WTC11 (cell line): ENCODE measurements around the gene SESTD1. TPM values are rescaled to one million over a fixed set of nuclear protein-coding genes. Genes with fewer than 3 reads are reported as not detected.
A peak's percentile ranks its signal among the peaks of the same experiment; 100 is the strongest.

Source experiments
- ATAC-seq: fragments of 200-7000 bp; cut with Tn5 transposase; 2 replicates; pipeline ENCODE4 v1.10.0; 2021; ENCODE audit warnings: mild to moderate bottlenecking, moderate library complexity
- CTCF ChIA-PET: fragments of 300-600 bp; sonication (Branson Sonifier 250); formaldehyde crosslinking; loops from one replicate; lab custom pipeline; 2021; ENCODE audit warnings: antibody characterized with exemption; lab: Charles Lee
- POLR2A ChIA-PET: fragments of 350-600 bp; sonication (Branson Sonifier 250); formaldehyde crosslinking; loops from one replicate; lab custom pipeline; 2021; ENCODE audit warnings: antibody characterized with exemption; lab: Charles Lee
- DNase-seq: peaks from one replicate; pipeline ENCODE4 v3.0.0; 2021; ENCODE audit warnings: low spot score
- H3K27ac Mint-ChIP-seq: 2 replicates; pipeline ENCODE4 v1.8.0; 2021; ENCODE audit warnings: mixed read lengths
- H3K27me3 Mint-ChIP-seq: 2 replicates; pipeline ENCODE4 v1.8.0; 2021; ENCODE audit warnings: low read depth, mild to moderate bottlenecking, moderate library complexity, mixed read lengths
- H3K36me3 Mint-ChIP-seq: 2 replicates; pipeline ENCODE4 v1.8.0; 2021; ENCODE audit warnings: mixed read lengths
- H3K4me1 Mint-ChIP-seq: 2 replicates; pipeline ENCODE4 v1.8.0; 2022; ENCODE audit warnings: mixed read lengths
- H3K4me3 Mint-ChIP-seq: 2 replicates; pipeline ENCODE4 v1.8.0; 2021; ENCODE audit warnings: mild to moderate bottlenecking, moderate library complexity, mixed read lengths
- H3K9me3 Mint-ChIP-seq: 2 replicates; pipeline ENCODE4 v1.8.0; 2021; ENCODE audit warnings: mixed read lengths
- CBFB ChIP-seq: sonication (generic); formaldehyde crosslinking; IDR thresholded peaks from 2 replicates; pipeline ENCODE4 v1.8.1; 2022; ENCODE audit warnings: mild to moderate bottlenecking, low read depth, missing genetic modification reagents
- FOXJ3 ChIP-seq: sonication (generic); formaldehyde crosslinking; IDR thresholded peaks from 2 replicates; pipeline ENCODE4 v1.9.0; 2021; ENCODE audit warnings: missing genetic modification reagents, mild to moderate bottlenecking, borderline replicate concordance
- FOXP1 ChIP-seq: sonication (generic); formaldehyde crosslinking; IDR thresholded peaks from 2 replicates; pipeline ENCODE4 v1.8.0; 2022; ENCODE audit warnings: missing genetic modification reagents, mild to moderate bottlenecking, moderate library complexity, borderline replicate concordance
- GRHL2 ChIP-seq: fragments of 250-450 bp; sonication (Bioruptor Pico); IDR thresholded peaks from 2 replicates; pipeline ENCODE4 v1.8.0; 2022; ENCODE audit warnings: mild to moderate bottlenecking, moderate library complexity; ENCODE audit not compliant: insufficient replicate concordance, severe bottlenecking
- GTF2I ChIP-seq: fragments of 250-450 bp; sonication (Bioruptor Pico); conservative IDR thresholded peaks from 2 replicates; pipeline ENCODE4 v1.4.0; 2021; ENCODE audit warnings: mild to moderate bottlenecking
- KAT7 ChIP-seq: sonication (generic); formaldehyde crosslinking; IDR thresholded peaks from 2 replicates; pipeline ENCODE4 v1.8.1; 2023; ENCODE audit warnings: missing genetic modification reagents, mild to moderate bottlenecking, borderline replicate concordance
- MAX ChIP-seq: sonication (generic); formaldehyde crosslinking; IDR thresholded peaks from 2 replicates; pipeline ENCODE4 v1.8.0; 2022; ENCODE audit warnings: mild to moderate bottlenecking, missing genetic modification reagents
- MXD4 ChIP-seq: fragments of 250-450 bp; sonication (Bioruptor Pico); IDR thresholded peaks from 2 replicates; pipeline ENCODE4 v1.8.0; 2021; ENCODE audit warnings: mild to moderate bottlenecking, moderate library complexity, borderline replicate concordance
- MYBL2 ChIP-seq: sonication (generic); formaldehyde crosslinking; IDR thresholded peaks from 2 replicates; pipeline ENCODE4 v1.8.1; 2023; ENCODE audit warnings: mild to moderate bottlenecking, moderate library complexity, missing genetic modification reagents
- NFATC4 ChIP-seq: fragments of 250-450 bp; sonication (Bioruptor Pico); IDR thresholded peaks from 2 replicates; pipeline ENCODE4 v1.9.0; 2021; ENCODE audit warnings: mild to moderate bottlenecking
- NFE2L1 ChIP-seq: sonication (generic); formaldehyde crosslinking; IDR thresholded peaks from 2 replicates; pipeline ENCODE4 v1.8.1; 2023; ENCODE audit warnings: missing genetic modification reagents
- NFYB ChIP-seq: sonication (generic); formaldehyde crosslinking; conservative IDR thresholded peaks from 2 replicates; pipeline ENCODE4 v1.8.0; 2022; ENCODE audit warnings: low read depth, missing genetic modification reagents
- NR2C2 ChIP-seq: sonication (generic); formaldehyde crosslinking; IDR thresholded peaks from 2 replicates; pipeline ENCODE4 v1.8.0; 2022; ENCODE audit warnings: mild to moderate bottlenecking, missing genetic modification reagents
- PRRX2 ChIP-seq: fragments of 250-450 bp; sonication (Bioruptor Pico); IDR thresholded peaks from 2 replicates; pipeline ENCODE4 v1.8.0; 2021; ENCODE audit warnings: mild to moderate bottlenecking
- RELA ChIP-seq: sonication (generic); formaldehyde crosslinking; IDR thresholded peaks from 2 replicates; pipeline ENCODE4 v1.8.1; 2022; ENCODE audit warnings: missing genetic modification reagents, mild to moderate bottlenecking, borderline replicate concordance
- SMAD4 ChIP-seq: sonication (generic); formaldehyde crosslinking; IDR thresholded peaks from 2 replicates; pipeline ENCODE4 v1.8.0; 2022; ENCODE audit warnings: mild to moderate bottlenecking, missing genetic modification reagents
- TCF7 ChIP-seq: sonication (generic); formaldehyde crosslinking; IDR thresholded peaks from 2 replicates; pipeline ENCODE4 v1.8.0; 2022; ENCODE audit warnings: mild to moderate bottlenecking, low read depth, missing genetic modification reagents, moderate library complexity
- ZNF219 ChIP-seq: sonication (generic); formaldehyde crosslinking; IDR thresholded peaks from 2 replicates; pipeline ENCODE4 v1.8.0; 2023; ENCODE audit warnings: missing genetic modification reagents, mild to moderate bottlenecking, borderline replicate concordance
- ZNF317 ChIP-seq: sonication (generic); formaldehyde crosslinking; IDR thresholded peaks from 2 replicates; pipeline ENCODE4 v1.8.1; 2023; ENCODE audit warnings: low read depth, mild to moderate bottlenecking, moderate library complexity, missing genetic modification reagents, borderline replicate concordance
- ZNF671 ChIP-seq: fragments of 250-450 bp; sonication (Bioruptor Pico); IDR thresholded peaks from 2 replicates; pipeline ENCODE4 v1.8.0; 2021; ENCODE audit warnings: mild to moderate bottlenecking
- total RNA-seq: library from RNA; stranded (reverse); gene quantifications from 3 replicates; pipeline ENCODE4 v1.2.3, GENCODE V29; 2021
- TF ChIP-seq, protein P1 (sequence below): fragments of 250-450 bp; sonication (Bioruptor Pico); IDR thresholded peaks from 2 replicates; pipeline ENCODE4 v2.1.2; 2022; ENCODE audit warnings: mild to moderate bottlenecking, moderate library complexity
- TF ChIP-seq, protein P2 (sequence below): sonication (generic); formaldehyde crosslinking; IDR thresholded peaks from 2 replicates; pipeline ENCODE4 v1.8.1; 2022; ENCODE audit warnings: mild to moderate bottlenecking, missing genetic modification reagents, moderate library complexity, borderline replicate concordance
- TF ChIP-seq, protein P3 (sequence below): sonication (generic); formaldehyde crosslinking; IDR thresholded peaks from 2 replicates; pipeline ENCODE4 v1.8.0; 2023; ENCODE audit warnings: missing genetic modification reagents, mild to moderate bottlenecking, borderline replicate concordance
- TF ChIP-seq, protein P4 (sequence below): sonication (generic); formaldehyde crosslinking; IDR thresholded peaks from 2 replicates; pipeline ENCODE4 v1.8.0; 2022; ENCODE audit warnings: mild to moderate bottlenecking, missing genetic modification reagents
- TF ChIP-seq, protein P5 (sequence below): sonication (generic); formaldehyde crosslinking; IDR thresholded peaks from 2 replicates; pipeline ENCODE4 v1.8.1; 2023; ENCODE audit warnings: mild to moderate bottlenecking, missing genetic modification reagents, moderate library complexity
- TF ChIP-seq, protein P6 (sequence below): fragments of 250-450 bp; sonication (Bioruptor Pico); IDR thresholded peaks from 2 replicates; pipeline ENCODE4 v1.9.0; 2021; ENCODE audit warnings: moderate library complexity, mild to moderate bottlenecking, inconsistent platforms, borderline replicate concordance

The SESTD1 gene
- total RNA-seq, 1 experiment from 2014 or later = 59.9 TPM

- Mint-ChIP-seq H3K27me3 (no peaks in the 10 kb centered on the region), H3K4me3 (no peak overlapping the region), H3K4me1 (peaks cover 22% of the 10 kb centered on the region), H3K27ac (peak overlapping the region; percentile 48; the same call in 1 of the 2 replicates), H3K9me3 (peaks cover 16% of the 10 kb centered on the region), H3K36me3 (peaks cover 12% of the 10 kb centered on the region)
- TF ChIP-seq PRRX2 (CRISPR knock-in tag) (no peak), CBFB (CRISPR knock-in tag) (no peak), FOXP1 (no peak), GTF2I (no peak)
- TF ChIP-seq, protein P1, sequence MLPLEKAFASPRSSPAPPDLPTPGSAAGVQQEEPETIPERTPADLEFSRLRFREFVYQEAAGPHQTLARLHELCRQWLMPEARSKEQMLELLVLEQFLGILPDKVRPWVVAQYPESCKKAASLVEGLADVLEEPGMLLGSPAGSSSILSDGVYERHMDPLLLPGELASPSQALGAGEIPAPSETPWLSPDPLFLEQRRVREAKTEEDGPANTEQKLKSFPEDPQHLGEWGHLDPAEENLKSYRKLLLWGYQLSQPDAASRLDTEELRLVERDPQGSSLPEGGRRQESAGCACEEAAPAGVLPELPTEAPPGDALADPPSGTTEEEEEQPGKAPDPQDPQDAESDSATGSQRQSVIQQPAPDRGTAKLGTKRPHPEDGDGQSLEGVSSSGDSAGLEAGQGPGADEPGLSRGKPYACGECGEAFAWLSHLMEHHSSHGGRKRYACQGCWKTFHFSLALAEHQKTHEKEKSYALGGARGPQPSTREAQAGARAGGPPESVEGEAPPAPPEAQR (CRISPR knock-in tag) = no peak
- TF ChIP-seq, protein P2, sequence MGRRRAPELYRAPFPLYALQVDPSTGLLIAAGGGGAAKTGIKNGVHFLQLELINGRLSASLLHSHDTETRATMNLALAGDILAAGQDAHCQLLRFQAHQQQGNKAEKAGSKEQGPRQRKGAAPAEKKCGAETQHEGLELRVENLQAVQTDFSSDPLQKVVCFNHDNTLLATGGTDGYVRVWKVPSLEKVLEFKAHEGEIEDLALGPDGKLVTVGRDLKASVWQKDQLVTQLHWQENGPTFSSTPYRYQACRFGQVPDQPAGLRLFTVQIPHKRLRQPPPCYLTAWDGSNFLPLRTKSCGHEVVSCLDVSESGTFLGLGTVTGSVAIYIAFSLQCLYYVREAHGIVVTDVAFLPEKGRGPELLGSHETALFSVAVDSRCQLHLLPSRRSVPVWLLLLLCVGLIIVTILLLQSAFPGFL = no peak
- TF ChIP-seq, protein P3, sequence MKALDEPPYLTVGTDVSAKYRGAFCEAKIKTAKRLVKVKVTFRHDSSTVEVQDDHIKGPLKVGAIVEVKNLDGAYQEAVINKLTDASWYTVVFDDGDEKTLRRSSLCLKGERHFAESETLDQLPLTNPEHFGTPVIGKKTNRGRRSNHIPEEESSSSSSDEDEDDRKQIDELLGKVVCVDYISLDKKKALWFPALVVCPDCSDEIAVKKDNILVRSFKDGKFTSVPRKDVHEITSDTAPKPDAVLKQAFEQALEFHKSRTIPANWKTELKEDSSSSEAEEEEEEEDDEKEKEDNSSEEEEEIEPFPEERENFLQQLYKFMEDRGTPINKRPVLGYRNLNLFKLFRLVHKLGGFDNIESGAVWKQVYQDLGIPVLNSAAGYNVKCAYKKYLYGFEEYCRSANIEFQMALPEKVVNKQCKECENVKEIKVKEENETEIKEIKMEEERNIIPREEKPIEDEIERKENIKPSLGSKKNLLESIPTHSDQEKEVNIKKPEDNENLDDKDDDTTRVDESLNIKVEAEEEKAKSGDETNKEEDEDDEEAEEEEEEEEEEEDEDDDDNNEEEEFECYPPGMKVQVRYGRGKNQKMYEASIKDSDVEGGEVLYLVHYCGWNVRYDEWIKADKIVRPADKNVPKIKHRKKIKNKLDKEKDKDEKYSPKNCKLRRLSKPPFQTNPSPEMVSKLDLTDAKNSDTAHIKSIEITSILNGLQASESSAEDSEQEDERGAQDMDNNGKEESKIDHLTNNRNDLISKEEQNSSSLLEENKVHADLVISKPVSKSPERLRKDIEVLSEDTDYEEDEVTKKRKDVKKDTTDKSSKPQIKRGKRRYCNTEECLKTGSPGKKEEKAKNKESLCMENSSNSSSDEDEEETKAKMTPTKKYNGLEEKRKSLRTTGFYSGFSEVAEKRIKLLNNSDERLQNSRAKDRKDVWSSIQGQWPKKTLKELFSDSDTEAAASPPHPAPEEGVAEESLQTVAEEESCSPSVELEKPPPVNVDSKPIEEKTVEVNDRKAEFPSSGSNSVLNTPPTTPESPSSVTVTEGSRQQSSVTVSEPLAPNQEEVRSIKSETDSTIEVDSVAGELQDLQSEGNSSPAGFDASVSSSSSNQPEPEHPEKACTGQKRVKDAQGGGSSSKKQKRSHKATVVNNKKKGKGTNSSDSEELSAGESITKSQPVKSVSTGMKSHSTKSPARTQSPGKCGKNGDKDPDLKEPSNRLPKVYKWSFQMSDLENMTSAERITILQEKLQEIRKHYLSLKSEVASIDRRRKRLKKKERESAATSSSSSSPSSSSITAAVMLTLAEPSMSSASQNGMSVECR (CRISPR knock-in tag) = no peak
- TF ChIP-seq, protein P4, sequence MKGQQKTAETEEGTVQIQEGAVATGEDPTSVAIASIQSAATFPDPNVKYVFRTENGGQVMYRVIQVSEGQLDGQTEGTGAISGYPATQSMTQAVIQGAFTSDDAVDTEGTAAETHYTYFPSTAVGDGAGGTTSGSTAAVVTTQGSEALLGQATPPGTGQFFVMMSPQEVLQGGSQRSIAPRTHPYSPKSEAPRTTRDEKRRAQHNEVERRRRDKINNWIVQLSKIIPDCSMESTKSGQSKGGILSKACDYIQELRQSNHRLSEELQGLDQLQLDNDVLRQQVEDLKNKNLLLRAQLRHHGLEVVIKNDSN = no peak
- POLR2A ChIA-PET = no interaction called here
- DNase-seq (no peak), ATAC-seq (no peak)
- CTCF ChIA-PET = no interaction called here
These were observed 11.4 kb downstream of the SESTD1 start for GRCh38 chr2:179253226-179253625.

DNA sequence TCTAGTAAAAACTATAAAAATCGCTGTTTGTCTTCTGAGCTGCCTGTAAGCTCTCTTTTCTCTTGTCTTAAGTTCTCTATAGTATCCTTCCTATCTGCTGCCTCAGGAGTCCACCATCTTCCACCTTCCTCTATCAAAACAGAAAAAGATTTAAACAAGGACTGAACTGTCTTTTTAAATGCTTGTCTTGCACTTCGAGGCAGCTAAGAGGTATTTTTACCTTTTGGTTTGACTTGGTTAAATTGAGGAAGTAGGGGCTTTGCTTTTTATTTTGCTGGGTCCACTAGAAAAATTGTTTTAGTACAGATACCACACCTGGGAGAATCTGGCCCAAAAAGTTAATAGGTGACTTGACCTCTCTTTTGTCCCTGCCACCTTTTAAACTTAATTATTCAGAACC is 12.2 kb downstream of the SESTD1 start:
- ChIA-PET CTCF (interaction anchor here (0.8 kb wide), 1 partner anchor 34 kb away, joined by 3 read pairs; no protein-coding TSS in a partner anchor), POLR2A (no interaction called here)
- no peak for ATAC-seq
- TF ChIP-seq ZNF671 (CRISPR knock-in tag) (no peak), SMAD4 (CRISPR knock-in tag) (no peak), KAT7 (no peak), NR2C2 (no peak)
- Mint-ChIP-seq H3K36me3 (peaks cover 12% of the 10 kb centered on the region), H3K4me1 (peaks cover 26% of the 10 kb centered on the region), H3K27me3 (no peaks in the 10 kb centered on the region), H3K9me3 (peaks cover 16% of the 10 kb centered on the region), H3K27ac (peak overlapping the region; percentile 48; the same call in 1 of the 2 replicates), H3K4me3 (no peak overlapping the region)
- no peak for DNase-seq

DNA sequence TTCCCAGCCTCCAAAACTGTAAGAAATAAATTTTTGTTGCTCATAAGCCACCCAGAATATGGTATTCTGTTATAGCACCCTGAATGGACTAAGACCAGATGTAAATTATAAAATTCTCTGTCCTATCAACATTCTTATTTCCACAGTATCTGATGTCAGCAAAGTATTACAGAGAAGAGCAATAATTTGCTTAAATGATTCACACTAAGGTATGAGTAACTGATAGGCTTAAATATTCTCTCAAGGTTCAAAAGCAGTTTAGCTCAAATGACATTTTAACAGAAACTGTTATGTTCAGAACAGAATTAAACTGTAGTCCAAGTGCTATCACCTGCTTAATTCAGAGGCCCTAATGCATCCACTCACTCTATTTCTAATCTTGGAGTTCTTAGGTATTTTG is 12.8 kb downstream of the SESTD1 start:
- CTCF ChIA-PET = no interaction called here
- no peak for ATAC-seq
- TF ChIP-seq NFYB (CRISPR knock-in tag) (no peak), RELA (no peak), TCF7 (no peak), MYBL2 (CRISPR knock-in tag) (no peak), ZNF219 (CRISPR knock-in tag) (no peak), MAX (CRISPR knock-in tag) (no peak), GRHL2 (CRISPR knock-in tag) (no peak), MXD4 (CRISPR knock-in tag) (no peak), FOXJ3 (CRISPR knock-in tag) (no peak), ZNF317 (CRISPR knock-in tag) (no peak), NFE2L1 (CRISPR knock-in tag) (no peak), NFATC4 (CRISPR knock-in tag) (no peak)
- TF ChIP-seq, protein P5, sequence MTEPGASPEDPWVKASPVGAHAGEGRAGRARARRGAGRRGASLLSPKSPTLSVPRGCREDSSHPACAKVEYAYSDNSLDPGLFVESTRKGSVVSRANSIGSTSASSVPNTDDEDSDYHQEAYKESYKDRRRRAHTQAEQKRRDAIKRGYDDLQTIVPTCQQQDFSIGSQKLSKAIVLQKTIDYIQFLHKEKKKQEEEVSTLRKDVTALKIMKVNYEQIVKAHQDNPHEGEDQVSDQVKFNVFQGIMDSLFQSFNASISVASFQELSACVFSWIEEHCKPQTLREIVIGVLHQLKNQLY (CRISPR knock-in tag) = no peak
- TF ChIP-seq, protein P6, sequence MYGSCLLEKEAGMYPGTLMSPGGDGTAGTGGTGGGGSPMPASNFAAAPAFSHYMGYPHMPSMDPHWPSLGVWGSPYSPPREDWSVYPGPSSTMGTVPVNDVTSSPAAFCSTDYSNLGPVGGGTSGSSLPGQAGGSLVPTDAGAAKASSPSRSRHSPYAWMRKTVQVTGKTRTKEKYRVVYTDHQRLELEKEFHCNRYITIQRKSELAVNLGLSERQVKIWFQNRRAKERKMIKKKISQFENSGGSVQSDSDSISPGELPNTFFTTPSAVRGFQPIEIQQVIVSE (CRISPR knock-in tag) = no peak

More for the DNA sequence above, 12.8 kb downstream of the SESTD1 start:
- H3K4me1 Mint-ChIP-seq = peaks cover 27% of the 10 kb centered on the region
- peaks cover 12% of the 10 kb centered on the region for H3K36me3 Mint-ChIP-seq
- no peak overlapping the region; the same call in 1 of the 2 replicates for H3K27ac Mint-ChIP-seq
- no peaks in the 10 kb centered on the region for H3K27me3 Mint-ChIP-seq
- POLR2A ChIA-PET = no interaction called here
- H3K4me3 Mint-ChIP-seq = no peak overlapping the region
- no peak for DNase-seq
- peaks cover 16% of the 10 kb centered on the region for H3K9me3 Mint-ChIP-seq
